Left lung (tissue), 10 donors: ENCODE measurements around the gene FBXO28. TPM values are rescaled to one million over a fixed set of nuclear protein-coding genes. Genes with fewer than 3 reads are reported as not detected.

Experiments
- ATAC-seq: fragments of 200-7000 bp; cut with Tn5 transposase; one replicate; pipeline ENCODE4 v1.9.1; 2020; ENCODE audit warnings: moderate library complexity
- DNase-seq, 4 donors: peaks; one replicate each; pipeline ENCODE4 v3.0.0-alpha.2; 2013 to 2020
- H3K27ac ChIP-seq, 2 donors: fragments of 200-600 bp; sonication (generic) in 1 of 2; one replicate each; pipeline versions ENCODE4 v1.5.0 to v1.8.0; 2020 to 2021
- H3K27me3 ChIP-seq, 2 donors: fragments of 200-600 bp; sonication (generic) in 1 of 2; one replicate each; pipeline versions ENCODE4 v1.5.0 to v1.8.0; 2020 to 2021
- H3K36me3 ChIP-seq, 2 donors: fragments of 200-600 bp; sonication (generic) in 1 of 2; one replicate each; pipeline versions ENCODE4 v1.5.0 to v1.8.0; 2020 to 2021
- H3K4me1 ChIP-seq, 2 donors: fragments of 200-600 bp; one replicate each; pipeline ENCODE4 v1.8.0; 2021
- H3K4me3 ChIP-seq, 2 donors: fragments of 200-600 bp; sonication (generic) in 1 of 2; one replicate each; pipeline versions ENCODE4 v1.5.0 to v1.8.0; 2020 to 2021; ENCODE audit warnings: mild to moderate bottlenecking in 1 of 2
- H3K9me3 ChIP-seq, 2 donors: fragments of 200-600 bp; sonication (generic) in 1 of 2; one replicate each; pipeline versions ENCODE4 v1.5.0 to v1.8.0; 2020 to 2021
- intact Hi-C, 2 donors: fragments of 100-400 bp; cut with DNase I; formaldehyde crosslinking; loops; one replicate each; pipeline versions ENCODE4 v1.11.2 to v1.14.2; 2022
- polyA plus RNA-seq, 6 donors: library from polyadenylated mRNA; unstranded; fragments of 120-200 nt; gene quantifications; one replicate each; pipeline ENCODE4 v1.2.1, GENCODE V29; 2013; ENCODE audit not compliant: insufficient read length in 6 of 6
- total RNA-seq, 2 donors: library from RNA; stranded (reverse); fragmentation: NEBNext Ultra II Directional; extraction: Animal tissue kit (Norgen Biotek cat#: 25700); gene quantifications; one replicate each; pipeline ENCODE4 v1.2.1, GENCODE V29; 2021
- TF ChIP-seq, protein P1 (sequence below), 2 donors: fragments of 200-600 bp; sonication (generic) in 1 of 2; IDR thresholded peaks; one replicate each; pipeline versions ENCODE4 v1.5.0 to v1.8.0; 2021; ENCODE audit warnings: antibody characterized with exemption in 2 of 2
- donor health status: DM: no; HTN: yes; CAD: no.
- donor health status: DM: no; HTN: no; CAD: no.

The FBXO28 gene
- total and polyA plus RNA-seq, 8 donors: 26.7 to 33.6 (median 32.0) TPM

DNA sequence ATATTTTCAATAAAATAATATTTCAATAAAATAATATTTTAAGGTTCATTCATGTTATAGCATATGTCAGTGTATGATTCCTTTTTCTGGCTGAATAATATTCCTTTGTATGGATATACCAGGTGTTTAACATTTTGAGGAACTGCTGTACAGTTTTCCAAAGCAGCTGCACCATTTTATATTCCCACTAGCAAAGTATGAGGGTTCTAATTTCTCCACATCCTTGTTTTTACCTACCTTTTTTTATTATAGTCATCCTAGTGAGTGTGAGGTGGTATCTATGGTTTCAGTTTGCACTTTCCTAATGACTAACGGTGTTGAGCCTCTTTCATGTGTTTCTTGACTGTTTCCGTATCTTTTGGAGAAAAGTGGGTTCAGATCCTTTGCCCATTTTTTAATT is 74.4 kb downstream of the FBXO28 start:
- DNase-seq (no peak), ATAC-seq (no peak)
- Histone ChIP-seq H3K27ac (no peak overlapping the region), H3K4me1 (peaks cover 4 to 44% of the 10 kb centered on the region in 2 donors), H3K9me3 (no peaks in the 10 kb centered on the region), H3K36me3 (peaks cover 0 to 50% of the 10 kb centered on the region in 2 donors), H3K27me3 (no peaks in the 10 kb centered on the region), H3K4me3 (no peak overlapping the region)
- TF ChIP-seq, protein P1, sequence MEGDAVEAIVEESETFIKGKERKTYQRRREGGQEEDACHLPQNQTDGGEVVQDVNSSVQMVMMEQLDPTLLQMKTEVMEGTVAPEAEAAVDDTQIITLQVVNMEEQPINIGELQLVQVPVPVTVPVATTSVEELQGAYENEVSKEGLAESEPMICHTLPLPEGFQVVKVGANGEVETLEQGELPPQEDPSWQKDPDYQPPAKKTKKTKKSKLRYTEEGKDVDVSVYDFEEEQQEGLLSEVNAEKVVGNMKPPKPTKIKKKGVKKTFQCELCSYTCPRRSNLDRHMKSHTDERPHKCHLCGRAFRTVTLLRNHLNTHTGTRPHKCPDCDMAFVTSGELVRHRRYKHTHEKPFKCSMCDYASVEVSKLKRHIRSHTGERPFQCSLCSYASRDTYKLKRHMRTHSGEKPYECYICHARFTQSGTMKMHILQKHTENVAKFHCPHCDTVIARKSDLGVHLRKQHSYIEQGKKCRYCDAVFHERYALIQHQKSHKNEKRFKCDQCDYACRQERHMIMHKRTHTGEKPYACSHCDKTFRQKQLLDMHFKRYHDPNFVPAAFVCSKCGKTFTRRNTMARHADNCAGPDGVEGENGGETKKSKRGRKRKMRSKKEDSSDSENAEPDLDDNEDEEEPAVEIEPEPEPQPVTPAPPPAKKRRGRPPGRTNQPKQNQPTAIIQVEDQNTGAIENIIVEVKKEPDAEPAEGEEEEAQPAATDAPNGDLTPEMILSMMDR (IDR thresholded peaks at IDR 0.05): no peak
- intact Hi-C loops: no loop called here

DNA sequence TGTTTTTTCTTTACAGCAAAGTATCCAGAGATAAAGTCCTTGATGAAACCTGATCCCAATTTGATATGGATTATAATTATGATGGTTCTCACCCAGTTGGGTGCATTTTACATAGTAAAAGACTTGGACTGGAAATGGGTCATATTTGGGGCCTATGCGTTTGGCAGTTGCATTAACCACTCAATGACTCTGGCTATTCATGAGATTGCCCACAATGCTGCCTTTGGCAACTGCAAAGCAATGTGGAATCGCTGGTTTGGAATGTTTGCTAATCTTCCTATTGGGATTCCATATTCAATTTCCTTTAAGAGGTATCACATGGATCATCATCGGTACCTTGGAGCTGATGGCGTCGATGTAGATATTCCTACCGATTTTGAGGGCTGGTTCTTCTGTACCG is 75.7 kb downstream of the FBXO28 start:
- no peak for ATAC-seq
- TF ChIP-seq, protein P1 (IDR thresholded peaks at IDR 0.05): no peak
- no peak overlapping the region for H3K27ac ChIP-seq
- H3K4me1 ChIP-seq: peaks cover 1 to 37% of the 10 kb centered on the region in 2 donors
- intact Hi-C loops: no loop called here
- peaks cover 0 to 61% of the 10 kb centered on the region in 2 donors for H3K36me3 ChIP-seq
- no peak overlapping the region for H3K4me3 ChIP-seq
- H3K9me3 ChIP-seq: no peaks in the 10 kb centered on the region
- H3K27me3 ChIP-seq: no peaks in the 10 kb centered on the region
- no peak for DNase-seq

DNA sequence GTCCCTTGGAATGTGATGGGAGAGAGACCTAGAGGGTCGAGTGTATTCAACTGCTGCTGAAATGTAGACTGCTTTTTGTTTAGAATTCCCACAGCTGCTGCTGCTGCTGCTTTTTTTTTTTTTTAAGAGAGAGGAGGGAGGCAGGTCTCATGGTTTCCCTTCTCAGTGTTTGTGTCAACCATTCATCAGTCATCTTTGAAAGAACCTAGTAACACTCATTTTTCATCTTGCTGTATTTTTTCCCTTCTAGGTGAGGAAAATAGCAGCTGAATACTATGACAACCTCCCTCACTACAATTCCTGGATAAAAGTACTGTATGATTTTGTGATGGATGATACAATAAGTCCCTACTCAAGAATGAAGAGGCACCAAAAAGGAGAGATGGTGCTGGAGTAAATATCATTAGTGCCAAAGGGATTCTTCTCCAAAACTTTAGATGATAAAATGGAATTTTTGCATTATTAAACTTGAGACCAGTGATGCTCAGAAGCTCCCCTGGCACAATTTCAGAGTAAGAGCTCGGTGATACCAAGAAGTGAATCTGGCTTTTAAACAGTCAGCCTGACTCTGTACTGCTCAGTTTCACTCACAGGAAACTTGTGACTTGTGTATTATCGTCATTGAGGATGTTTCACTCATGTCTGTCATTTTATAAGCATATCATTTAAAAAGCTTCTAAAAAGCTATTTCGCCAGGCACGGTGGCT is 78.3 kb downstream of the FBXO28 start:
- Histone ChIP-seq H3K27ac (no peak overlapping the region), H3K27me3 (no peaks in the 10 kb centered on the region), H3K4me1 (peaks cover 0 to 17% of the 10 kb centered on the region in 2 donors), H3K4me3 (no peak overlapping the region), H3K36me3 (peaks cover 0 to 59% of the 10 kb centered on the region in 2 donors), H3K9me3 (no peaks in the 10 kb centered on the region)
- DNase-seq (no peak), ATAC-seq (no peak)
- intact Hi-C loops: no loop called here
- TF ChIP-seq, protein P1 (IDR thresholded peaks at IDR 0.05): no peak

DNA sequence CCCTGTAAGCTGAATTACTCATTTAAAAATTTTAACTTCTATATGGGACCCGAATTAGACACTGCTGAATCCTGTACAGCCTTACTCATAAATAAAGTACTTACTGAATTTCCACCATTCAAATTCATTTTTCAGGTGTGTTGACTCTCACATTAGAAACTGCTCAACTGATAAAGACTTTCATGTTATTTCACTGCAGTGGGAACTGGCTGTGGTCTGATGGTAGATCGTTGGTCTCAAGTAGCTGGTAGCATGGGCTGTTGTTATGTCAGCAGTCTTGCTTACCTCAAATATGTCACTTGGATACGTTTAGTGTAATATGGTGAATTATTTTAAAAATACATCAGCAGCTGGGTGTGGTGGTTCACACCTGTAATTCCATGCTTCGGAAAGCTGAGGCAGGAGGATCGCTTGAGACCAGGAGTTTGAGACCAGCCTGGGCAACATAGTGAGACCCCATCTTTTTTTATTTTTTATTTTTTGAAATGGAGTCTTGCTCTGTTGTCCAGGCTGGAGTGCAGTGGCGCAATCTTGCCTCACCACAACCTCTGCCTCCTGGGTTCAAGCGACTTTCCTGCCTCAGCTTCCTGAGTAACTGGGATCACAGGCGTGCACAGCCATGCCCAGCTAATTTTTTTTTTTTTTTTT is 79.5 kb downstream of the FBXO28 start:
- ATAC-seq: no peak

More for the DNA sequence above, 79.5 kb downstream of the FBXO28 start:
- H3K4me1 ChIP-seq: peaks cover 0 to 13% of the 10 kb centered on the region in 2 donors
- H3K4me3 ChIP-seq: no peak overlapping the region
- no peaks in the 10 kb centered on the region for H3K27me3 ChIP-seq
- no peak for DNase-seq
- intact Hi-C loops: no loop called here
- H3K36me3 ChIP-seq: peaks cover 0 to 55% of the 10 kb centered on the region in 2 donors
- no peak overlapping the region for H3K27ac ChIP-seq
- TF ChIP-seq, protein P1 (IDR thresholded peaks at IDR 0.05): no peak
- H3K9me3 ChIP-seq: no peaks in the 10 kb centered on the region
